MM.1S (cell line): ENCODE results near the gene CTDSPL2.

Source experiments
- EZH2 ChIP-seq: fragments of 300-600 bp; sonication (generic); optimal IDR thresholded peaks from 2 replicates; pipeline ENCODE3; 2017; ENCODE audit warnings: low read depth, mild to moderate bottlenecking, antibody characterized with exemption, low read length, mixed read lengths
- EZH2phosphoT487 ChIP-seq: fragments of 300-600 bp; sonication (generic); IDR thresholded peaks from 2 replicates; pipeline ENCODE4 v1.6.1; 2018; ENCODE audit warnings: antibody characterized with exemption, low read length
- TF ChIP-seq, protein P1 (sequence below): fragments of 300-600 bp; sonication (generic); IDR thresholded peaks from 2 replicates; pipeline ENCODE4 v1.5.1; 2016; ENCODE audit warnings: antibody characterized with exemption, low read length, mixed read lengths

DNA sequence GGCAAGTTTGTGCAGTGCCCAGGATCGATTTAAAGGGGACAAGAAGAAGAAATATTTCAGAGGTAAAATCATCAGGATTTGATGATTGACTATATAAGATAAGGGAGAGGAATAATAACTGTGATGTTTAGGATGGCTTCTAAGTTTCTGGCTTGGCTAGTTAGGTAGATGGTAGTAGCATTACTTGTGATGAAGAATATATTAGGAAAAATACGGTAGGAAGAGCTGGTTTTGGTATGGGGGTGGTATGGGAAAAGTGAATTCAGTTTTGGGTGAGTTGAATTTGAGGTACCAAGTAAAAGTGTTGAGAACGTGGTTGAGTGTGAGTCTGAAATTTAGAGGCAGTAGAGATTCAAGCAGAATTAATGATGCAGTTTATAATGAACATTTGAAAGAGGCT lies 11.0 kb downstream of the CTDSPL2 start:
- TF ChIP-seq, protein P1, sequence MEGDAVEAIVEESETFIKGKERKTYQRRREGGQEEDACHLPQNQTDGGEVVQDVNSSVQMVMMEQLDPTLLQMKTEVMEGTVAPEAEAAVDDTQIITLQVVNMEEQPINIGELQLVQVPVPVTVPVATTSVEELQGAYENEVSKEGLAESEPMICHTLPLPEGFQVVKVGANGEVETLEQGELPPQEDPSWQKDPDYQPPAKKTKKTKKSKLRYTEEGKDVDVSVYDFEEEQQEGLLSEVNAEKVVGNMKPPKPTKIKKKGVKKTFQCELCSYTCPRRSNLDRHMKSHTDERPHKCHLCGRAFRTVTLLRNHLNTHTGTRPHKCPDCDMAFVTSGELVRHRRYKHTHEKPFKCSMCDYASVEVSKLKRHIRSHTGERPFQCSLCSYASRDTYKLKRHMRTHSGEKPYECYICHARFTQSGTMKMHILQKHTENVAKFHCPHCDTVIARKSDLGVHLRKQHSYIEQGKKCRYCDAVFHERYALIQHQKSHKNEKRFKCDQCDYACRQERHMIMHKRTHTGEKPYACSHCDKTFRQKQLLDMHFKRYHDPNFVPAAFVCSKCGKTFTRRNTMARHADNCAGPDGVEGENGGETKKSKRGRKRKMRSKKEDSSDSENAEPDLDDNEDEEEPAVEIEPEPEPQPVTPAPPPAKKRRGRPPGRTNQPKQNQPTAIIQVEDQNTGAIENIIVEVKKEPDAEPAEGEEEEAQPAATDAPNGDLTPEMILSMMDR, result no peak
- no peak for TF ChIP-seq EZH2phosphoT487
- no peak for TF ChIP-seq EZH2
